Heart left ventricle (tissue), 16 donors: Measurements from ENCODE around the gene SMARCB1. TPM values are rescaled to one million over a fixed set of nuclear protein-coding genes. Genes with fewer than 3 reads are reported as not detected.

Source experiments
- ATAC-seq, 4 donors: fragments of 200-7000 bp; cut with Tn5 transposase; one replicate each; pipeline ENCODE4 v1.9.1; 2020 to 2022; ENCODE audit warnings: moderate library complexity in 4 of 4, mild to moderate bottlenecking in 3 of 4, moderate number of reproducible peaks in 1 of 4
- DNase-seq, 5 donors: peaks; one replicate each; pipeline ENCODE4 v3.0.0-alpha.2; 2020
- H3K27ac ChIP-seq, 12 donors: fragments of 200-600 bp; sonication (generic) in 4 of 12; one replicate each; pipeline versions ENCODE4 v1.5.0 to v1.8.0; 2016 to 2022; ENCODE audit warnings: mild to moderate bottlenecking in 2 of 12
- H3K27me3 ChIP-seq, 9 donors: fragments of 200-600 bp; sonication (generic) in 2 of 9; one replicate each; pipeline versions ENCODE4 v1.5.1 to v1.8.0; 2016 to 2022; ENCODE audit warnings: mild to moderate bottlenecking in 3 of 9
- H3K36me3 ChIP-seq, 9 donors: fragments of 200-600 bp; sonication (generic) in 2 of 9; one replicate each; pipeline versions ENCODE4 v1.5.0 to v1.8.0; 2018 to 2022; ENCODE audit warnings: mild to moderate bottlenecking in 2 of 9
- H3K4me1 ChIP-seq, 12 donors: fragments of 200-600 bp; sonication (generic) in 4 of 12; one replicate each; pipeline versions ENCODE4 v1.5.0 to v1.8.0; 2016 to 2022; ENCODE audit warnings: mild to moderate bottlenecking in 3 of 12
- H3K4me3 ChIP-seq, 12 donors: fragments of 200-600 bp; sonication (generic) in 4 of 12; one replicate each; pipeline versions ENCODE4 v1.5.0 to v1.8.0; 2017 to 2022; ENCODE audit warnings: mild to moderate bottlenecking in 9 of 12, moderate library complexity in 4 of 12
- H3K9me3 ChIP-seq, 12 donors: fragments of 200-600 bp; sonication (generic) in 4 of 12; one replicate each; pipeline versions ENCODE4 v1.5.0 to v1.8.0; 2016 to 2022; ENCODE audit warnings: mild to moderate bottlenecking in 1 of 12
- POLR2A ChIP-seq, 2 donors: fragments of 450-650 bp; IDR thresholded peaks; one replicate each; pipeline ENCODE4 v1.6.1; 2017; ENCODE audit warnings: antibody characterized with exemption in 2 of 2, mild to moderate bottlenecking in 2 of 2, moderate library complexity in 2 of 2
- WGBS, 4 donors: extraction: QIAGEN DNeasy Blood & Tissue Kit in 2 of 4; methylation state at CpG; one replicate each; pipeline versions ENCODE4 v1.1.5 to v1.1.7; 2013 to 2018; 5-methylcytosine and 5-hydroxymethylcytosine counted together
- intact Hi-C, 10 donors: fragments of 100-400 bp; cut with DNase I; formaldehyde crosslinking; loops; one replicate each; pipeline versions ENCODE4 v1.11.1 to v1.14.2; 2022
- polyA plus RNA-seq, 2 donors: library from polyadenylated mRNA; stranded (reverse); fragments of 200-250 nt; gene quantifications; one replicate each; pipeline ENCODE4 v1.2.3, GENCODE V29; 2013
- total RNA-seq, 9 donors: library from RNA; depleted of rRNA in 2 of 9; stranded (reverse); fragments of >200 nt in 2 of 9; fragmentation: NEBNext Ultra II Directional in 3 of 9; extraction: Animal tissue kit (Norgen Biotek cat#: 25700) in 3 of 9; gene quantifications; one replicate each; pipeline versions ENCODE4 v1.1.0 to v1.2.4, GENCODE V29; 2016 to 2023
- TF ChIP-seq, protein P1 (sequence below), 12 donors: fragments of 200-600 bp; sonication (generic) in 4 of 12; IDR thresholded peaks; one replicate each; pipeline versions ENCODE4 v1.5.0 to v1.8.0; 2018 to 2022; ENCODE audit warnings: antibody characterized with exemption in 12 of 12, mild to moderate bottlenecking in 5 of 12
- donor health status: ischemic (EF 13 %, LVEDD 7.1; RV severe dilation, severe dysfunction).
- donor health status: healthy with polysubstance abuse.
- donor health status: DM: no; HTN: yes; CAD: no.
- donor health status: DM: no; HTN: no; CAD: no.
- donor health status: ischemic (EF 25% LVEDD 6.9; RV normal size, moderate dysfunction).
- donor health status: ischemic (EF 25% LVEDD 5.7; RV mildly dilated, moderate dysfunction).
- donor health status: healthy.
- donor health status: DM: yes; HTN: yes; CAD: no.
- donor health status: ischemic (EF 35%, LVEDD 5.7; RV mildly dilated, moderate dysfunction).
- donor health status: nonischemic (EF 11% LVEDD 7.7; RV severe dilation, severe dysfunction).
- donor health status: DM: yes; HTN: yes; CAD: no.
- donor health status: PGD.
- donor health status: ischemic (EF 29% LVEDD 5.4; RV normal size, mild dysfunction).
- donor health status: nonischemic (EF 23%, LVEDD 6.1; RV moderate dilation, normal function).

Gene SMARCB1
- total and polyA plus RNA-seq, 11 donors, result 30.2 to 75.3 (median 45.6) TPM

GRCh38 chr22:23743303-23743705, 43.5 kb upstream of the SMARCB1 start:
- ATAC-seq (peak in 2 of 4 donors; percentile 8 to 16), DNase-seq (peak in 2 of 5 donors; percentile 37 to 51)
- Histone ChIP-seq H3K27ac (peak overlapping the region in 3 of 12 donors; percentile 24 to 37 (median 27)), H3K4me1 (peaks cover 0 to 17% (median 7%) of the 10 kb centered on the region in 12 donors), H3K27me3 (no peaks in the 10 kb centered on the region), H3K9me3 (peaks cover 0 to 7% (median 0%) of the 10 kb centered on the region in 12 donors), H3K36me3 (peaks cover 0 to 34% (median 26%) of the 10 kb centered on the region in 9 donors), H3K4me3 (no peak overlapping the region)
- intact Hi-C loops, result no loop called here
- 60 to 81% (median 70%) methylated on average over 2 of the region's 2 CpGs for WGBS, 4 donors
- TF ChIP-seq POLR2A (IDR thresholded peaks at IDR 0.05), result no peak
- TF ChIP-seq, protein P1, sequence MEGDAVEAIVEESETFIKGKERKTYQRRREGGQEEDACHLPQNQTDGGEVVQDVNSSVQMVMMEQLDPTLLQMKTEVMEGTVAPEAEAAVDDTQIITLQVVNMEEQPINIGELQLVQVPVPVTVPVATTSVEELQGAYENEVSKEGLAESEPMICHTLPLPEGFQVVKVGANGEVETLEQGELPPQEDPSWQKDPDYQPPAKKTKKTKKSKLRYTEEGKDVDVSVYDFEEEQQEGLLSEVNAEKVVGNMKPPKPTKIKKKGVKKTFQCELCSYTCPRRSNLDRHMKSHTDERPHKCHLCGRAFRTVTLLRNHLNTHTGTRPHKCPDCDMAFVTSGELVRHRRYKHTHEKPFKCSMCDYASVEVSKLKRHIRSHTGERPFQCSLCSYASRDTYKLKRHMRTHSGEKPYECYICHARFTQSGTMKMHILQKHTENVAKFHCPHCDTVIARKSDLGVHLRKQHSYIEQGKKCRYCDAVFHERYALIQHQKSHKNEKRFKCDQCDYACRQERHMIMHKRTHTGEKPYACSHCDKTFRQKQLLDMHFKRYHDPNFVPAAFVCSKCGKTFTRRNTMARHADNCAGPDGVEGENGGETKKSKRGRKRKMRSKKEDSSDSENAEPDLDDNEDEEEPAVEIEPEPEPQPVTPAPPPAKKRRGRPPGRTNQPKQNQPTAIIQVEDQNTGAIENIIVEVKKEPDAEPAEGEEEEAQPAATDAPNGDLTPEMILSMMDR (IDR thresholded peaks at IDR 0.05), result no peak

GRCh38 chr22:23744001-23744400, 42.8 kb upstream of the SMARCB1 start:
- no peaks in the 10 kb centered on the region for H3K27me3 ChIP-seq

DNA sequence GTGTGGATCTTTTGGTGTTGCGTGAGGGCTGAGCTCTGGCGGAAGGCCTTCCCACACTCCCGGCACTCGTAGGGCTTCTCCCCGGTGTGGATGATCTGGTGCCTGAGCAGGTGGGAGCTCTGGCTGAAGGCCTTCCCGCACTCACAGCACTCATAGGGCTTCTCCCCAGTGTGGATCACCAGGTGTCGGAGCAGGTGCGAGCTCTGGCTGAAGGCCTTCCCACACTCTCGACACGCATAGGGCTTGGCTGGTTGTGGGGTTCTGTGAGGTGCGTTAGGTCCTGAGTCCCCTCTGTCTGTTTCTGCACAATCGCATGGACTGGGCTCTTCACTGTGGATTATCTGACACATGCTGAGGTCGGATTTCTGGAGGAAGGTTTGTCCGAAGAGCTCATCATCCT, 42.3 kb upstream of the SMARCB1 start:
- Histone ChIP-seq H3K27me3 (no peaks in the 10 kb centered on the region), H3K36me3 (peaks cover 0 to 34% (median 26%) of the 10 kb centered on the region in 9 donors), H3K27ac (no peak overlapping the region), H3K4me1 (peaks cover 0 to 18% (median 7%) of the 10 kb centered on the region in 12 donors), H3K9me3 (peaks cover 0 to 7% (median 0%) of the 10 kb centered on the region in 12 donors), H3K4me3 (no peak overlapping the region)
- 96 to 100% (median 98%) methylated on average over 7 to 14 of the region's 14 CpGs for WGBS, 4 donors
- TF ChIP-seq, protein P1 (IDR thresholded peaks at IDR 0.05), result no peak
- TF ChIP-seq POLR2A (IDR thresholded peaks at IDR 0.05), result no peak
- ATAC-seq (no peak), DNase-seq (no peak)
- intact Hi-C loops, result no loop called here

More at GRCh38 chr22:23744001-23744400, 42.8 kb upstream of the SMARCB1 start:
- H3K4me1 ChIP-seq, result peaks cover 0 to 17% (median 7%) of the 10 kb centered on the region in 12 donors
- TF ChIP-seq, protein P1 (IDR thresholded peaks at IDR 0.05), result no peak
- no peak for TF ChIP-seq POLR2A (IDR thresholded peaks at IDR 0.05)
- DNase-seq (no peak), ATAC-seq (no peak)
- intact Hi-C loops, result no loop called here
- 90 to 97% (median 95%) methylated on average over 9 to 13 of the region's 13 CpGs for WGBS, 4 donors
- H3K4me3 ChIP-seq, result no peak overlapping the region
- H3K36me3 ChIP-seq, result peaks cover 0 to 34% (median 26%) of the 10 kb centered on the region in 9 donors
- H3K27ac ChIP-seq, result no peak overlapping the region
- H3K9me3 ChIP-seq, result peaks cover 0 to 7% (median 0%) of the 10 kb centered on the region in 12 donors

- no peak for DNase-seq
- H3K4me1 ChIP-seq, result peaks cover 0 to 29% (median 10%) of the 10 kb centered on the region in 12 donors
- no peak overlapping the region for H3K4me3 ChIP-seq
- H3K27me3 ChIP-seq, result no peaks in the 10 kb centered on the region
- no peak for TF ChIP-seq POLR2A (IDR thresholded peaks at IDR 0.05)
- TF ChIP-seq, protein P1 (IDR thresholded peaks at IDR 0.05), result no peak
- intact Hi-C loops, result no loop called here
- H3K9me3 ChIP-seq, result peaks cover 0 to 7% (median 0%) of the 10 kb centered on the region in 12 donors
- H3K36me3 ChIP-seq, result peaks cover 0 to 34% (median 26%) of the 10 kb centered on the region in 9 donors
- WGBS, 4 donors, result 64 to 72% (median 70%) methylated on average over 6 of the region's 6 CpGs
- no peak overlapping the region for H3K27ac ChIP-seq
- ATAC-seq, result no peak
These were observed 41.0 kb upstream of the SMARCB1 start for GRCh38 chr22:23745791-23746190.
